Measurements from ENCODE around the gene EMP2. TPM values are rescaled to one million over a fixed set of nuclear protein-coding genes. Genes with fewer than 3 reads are reported as not detected.

Gene EMP2
- total RNA-seq, 1 experiment from 2014 or later, result 14.4 TPM

- H2AK5ac ChIP-seq (ENCODE audit: insufficient read length, low read length), result no peak overlapping the region
- H3K23me2 ChIP-seq (ENCODE audit: insufficient read length, low read depth, low read length, poor library complexity, severe bottlenecking), result no peaks in the 10 kb centered on the region
- H4K20me1 ChIP-seq (ENCODE audit: control insufficient read depth, insufficient read depth, insufficient read length), result no peaks in the 10 kb centered on the region
- Mint-ChIP-seq H3K27ac (no peak overlapping the region), H3K4me3 (no peak overlapping the region), H3K36me3 (ENCODE audit: insufficient read depth in 1 of 3, low read depth in 3 of 3) (peaks cover 11 to 19% (median 13%) of the 10 kb centered on the region in 3 experiments), H3K4me1 (peaks cover 14 to 17% of the 10 kb centered on the region in 2 experiments), H3K9me3 (peaks cover 10 to 25% of the 10 kb centered on the region in 2 experiments), H3K27me3 (ENCODE audit: low read depth) (peaks cover 3% of the 10 kb centered on the region; the same call in 1 of the 2 replicates)
- WGBS (ENCODE audit: extremely low coverage, insufficient read length, low lambda C conversion rate), result no CpG with 5 or more reads among the region's 6 CpGs
- H3K14ac ChIP-seq (ENCODE audit: insufficient read depth, low read length), result no peak overlapping the region
- no peaks in the 10 kb centered on the region for H3K79me2 ChIP-seq (ENCODE audit: insufficient read depth, low read length)
- no peaks in the 10 kb centered on the region for H3K9me3 ChIP-seq (ENCODE audit: control insufficient read depth, low read depth, low read length)
- DNase-seq, result no peak
- no peak for TF ChIP-seq CTCF (conservative IDR thresholded peaks at IDR 0.05)
- no peak overlapping the region for H2BK20ac ChIP-seq (ENCODE audit: low read depth, low read length, poor library complexity, severe bottlenecking)
- H3K4me2 ChIP-seq (ENCODE audit: insufficient read depth, insufficient read length, low read length), result no peak overlapping the region
- H2BK120ac ChIP-seq (ENCODE audit: low read depth, low read length, poor library complexity, severe bottlenecking), result no peak overlapping the region
- no peak overlapping the region for H4K5ac ChIP-seq (ENCODE audit: insufficient read length, low read depth, low read length)
- H2BK5ac ChIP-seq (ENCODE audit: insufficient read length, low read length), result no peak overlapping the region
- no peak overlapping the region for H4K8ac ChIP-seq (replicated peaks; ENCODE audit: insufficient read length, low read depth, low read length)
- no peak overlapping the region for H2BK12ac ChIP-seq (ENCODE audit: insufficient read length, low read depth, low read length)
- H3T11ph ChIP-seq (ENCODE audit: low read length), result no peak overlapping the region
- H2BK15ac ChIP-seq (ENCODE audit: low read depth, low read length), result no peak overlapping the region
- H3K4ac ChIP-seq (ENCODE audit: low read depth, low read length), result no peak overlapping the region
- no peaks in the 10 kb centered on the region for H3K27me3 ChIP-seq (ENCODE audit: insufficient read depth, low read length)
- no peaks in the 10 kb centered on the region; the same call in 1 of the 2 replicates for H3K4me1 ChIP-seq (ENCODE audit: insufficient read depth, low read length)
- no peak overlapping the region for H4K91ac ChIP-seq (ENCODE audit: insufficient read length, low read depth, low read length)
- no peak overlapping the region for H3K56ac ChIP-seq (ENCODE audit: insufficient read length, low read depth, low read length)
- no peak overlapping the region for H3K9ac ChIP-seq (ENCODE audit: extremely low read depth, insufficient read length, low read length)
- H3K79me1 ChIP-seq (ENCODE audit: insufficient read depth, low read depth, low read length, poor library complexity, severe bottlenecking), result no peaks in the 10 kb centered on the region
- H3K23ac ChIP-seq (ENCODE audit: insufficient read length, low read depth, low read length), result no peak overlapping the region
- H3K18ac ChIP-seq (ENCODE audit: insufficient read length, low read depth, low read length), result no peak overlapping the region
- H2AFZ ChIP-seq (ENCODE audit: low read length), result no peak overlapping the region
- no peak overlapping the region for H3K27ac ChIP-seq (ENCODE audit: insufficient read length, low read depth, low read length)
These were observed 85.4 kb downstream of the EMP2 start for GRCh38 chr16:10495031-10495345.

Data from H9 (cell line).